KMS-11 (cell line): ENCODE data around the gene TMEM51.

ENCODE experiments used
- H2AFZ ChIP-seq: fragments of 200-600 bp; sonication (generic); 2 replicates; pipeline ENCODE4 v1.6.1; 2016; ENCODE audit warnings: antibody characterized with exemption, mixed run types, low read depth
- H3K27ac ChIP-seq: fragments of 200-600 bp; sonication (generic); 2 replicates; pipeline ENCODE4 v1.6.1; 2016; ENCODE audit warnings: mild to moderate bottlenecking, mixed run types
- H3K27me3 ChIP-seq: fragments of 200-600 bp; sonication (generic); 2 replicates; pipeline ENCODE4 v1.6.1; 2017; ENCODE audit warnings: mild to moderate bottlenecking, low read depth, mixed run types, moderate library complexity; ENCODE audit not compliant: insufficient read depth
- H3K36me3 ChIP-seq: fragments of 200-600 bp; sonication (generic); 2 replicates; pipeline ENCODE4 v1.6.1; 2017; ENCODE audit warnings: mild to moderate bottlenecking, mixed run types; ENCODE audit not compliant: insufficient read depth
- H3K4me1 ChIP-seq: fragments of 200-600 bp; sonication (generic); 2 replicates; pipeline ENCODE4 v1.6.1; 2016; ENCODE audit warnings: mild to moderate bottlenecking, low read depth, mixed run types; ENCODE audit not compliant: poor library complexity, severe bottlenecking
- H3K4me2 ChIP-seq: fragments of 200-600 bp; sonication (generic); 2 replicates; pipeline ENCODE4 v1.7.0; 2016; ENCODE audit warnings: mild to moderate bottlenecking, mixed run types
- H3K4me3 ChIP-seq: fragments of 200-600 bp; sonication (generic); IDR thresholded peaks from 2 replicates; pipeline ENCODE4 v1.6.1; 2017; ENCODE audit warnings: low read depth, low read length, mixed read lengths; ENCODE audit not compliant: insufficient read depth
- H3K79me2 ChIP-seq: fragments of 200-600 bp; sonication (generic); 2 replicates; pipeline ENCODE4 v1.6.1; 2016; ENCODE audit warnings: low read depth, mixed run types; ENCODE audit not compliant: insufficient read depth
- H3K9ac ChIP-seq: fragments of 200-600 bp; sonication (generic); 2 replicates; pipeline ENCODE4 v1.6.1; 2016; ENCODE audit warnings: mild to moderate bottlenecking, mixed run types
- H4K20me1 ChIP-seq: fragments of 200-600 bp; sonication (generic); 2 replicates; pipeline ENCODE4 v1.6.1; 2016; ENCODE audit warnings: mild to moderate bottlenecking, mixed run types; ENCODE audit not compliant: insufficient read depth
- TF ChIP-seq, protein P1 (sequence below): fragments of 200-600 bp; sonication (generic); conservative IDR thresholded peaks from 2 replicates; pipeline ENCODE4 v1.6.1; 2017; ENCODE audit warnings: low read depth, mild to moderate bottlenecking, antibody characterized with exemption, low read length, moderate library complexity, mixed read lengths

TMEM51 gene

GRCh38 chr1:15123270-15123669 is 30.3 kb upstream of the TMEM51 start:
- Histone ChIP-seq H3K79me2 (no peaks in the 10 kb centered on the region), H3K27me3 (peaks cover 12% of the 10 kb centered on the region; the same call in 1 of the 2 replicates), H3K9ac (no peak overlapping the region), H3K4me2 (no peak overlapping the region), H4K20me1 (no peaks in the 10 kb centered on the region), H2AFZ (no peak overlapping the region), H3K27ac (no peak overlapping the region), H3K4me1 (no peaks in the 10 kb centered on the region), H3K4me3 (no peak overlapping the region), H3K36me3 (no peaks in the 10 kb centered on the region)
- TF ChIP-seq, protein P1, sequence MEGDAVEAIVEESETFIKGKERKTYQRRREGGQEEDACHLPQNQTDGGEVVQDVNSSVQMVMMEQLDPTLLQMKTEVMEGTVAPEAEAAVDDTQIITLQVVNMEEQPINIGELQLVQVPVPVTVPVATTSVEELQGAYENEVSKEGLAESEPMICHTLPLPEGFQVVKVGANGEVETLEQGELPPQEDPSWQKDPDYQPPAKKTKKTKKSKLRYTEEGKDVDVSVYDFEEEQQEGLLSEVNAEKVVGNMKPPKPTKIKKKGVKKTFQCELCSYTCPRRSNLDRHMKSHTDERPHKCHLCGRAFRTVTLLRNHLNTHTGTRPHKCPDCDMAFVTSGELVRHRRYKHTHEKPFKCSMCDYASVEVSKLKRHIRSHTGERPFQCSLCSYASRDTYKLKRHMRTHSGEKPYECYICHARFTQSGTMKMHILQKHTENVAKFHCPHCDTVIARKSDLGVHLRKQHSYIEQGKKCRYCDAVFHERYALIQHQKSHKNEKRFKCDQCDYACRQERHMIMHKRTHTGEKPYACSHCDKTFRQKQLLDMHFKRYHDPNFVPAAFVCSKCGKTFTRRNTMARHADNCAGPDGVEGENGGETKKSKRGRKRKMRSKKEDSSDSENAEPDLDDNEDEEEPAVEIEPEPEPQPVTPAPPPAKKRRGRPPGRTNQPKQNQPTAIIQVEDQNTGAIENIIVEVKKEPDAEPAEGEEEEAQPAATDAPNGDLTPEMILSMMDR = no peak

GRCh38 chr1:15123925-15124324 is 29.6 kb upstream of the TMEM51 start:
- Histone ChIP-seq H3K4me2 (no peak overlapping the region), H4K20me1 (no peaks in the 10 kb centered on the region), H2AFZ (no peak overlapping the region), H3K9ac (no peak overlapping the region), H3K36me3 (no peaks in the 10 kb centered on the region), H3K79me2 (no peaks in the 10 kb centered on the region), H3K27ac (no peak overlapping the region), H3K4me3 (no peak overlapping the region), H3K4me1 (no peaks in the 10 kb centered on the region), H3K27me3 (peaks cover 12% of the 10 kb centered on the region; the same call in 1 of the 2 replicates)
- TF ChIP-seq, protein P1 = no peak

- no peaks in the 10 kb centered on the region for H3K36me3 ChIP-seq
- TF ChIP-seq, protein P1 = no peak
- no peak overlapping the region for H2AFZ ChIP-seq
- no peak overlapping the region for H3K4me2 ChIP-seq
- no peak overlapping the region for H3K4me3 ChIP-seq
- no peak overlapping the region for H3K9ac ChIP-seq
- no peak overlapping the region for H3K27ac ChIP-seq
- H3K4me1 ChIP-seq = no peaks in the 10 kb centered on the region
- H3K79me2 ChIP-seq = no peaks in the 10 kb centered on the region
- no peaks in the 10 kb centered on the region for H4K20me1 ChIP-seq
- H3K27me3 ChIP-seq = peaks cover 12% of the 10 kb centered on the region; the same call in 1 of the 2 replicates
These were observed 29.0 kb upstream of the TMEM51 start for GRCh38 chr1:15124362-15125100.

GRCh38 chr1:15125101-15125745 is 28.3 kb upstream of the TMEM51 start:
- H3K4me3 ChIP-seq = no peak overlapping the region
- no peaks in the 10 kb centered on the region for H4K20me1 ChIP-seq
- TF ChIP-seq, protein P1 = no peak
- H3K4me2 ChIP-seq = no peak overlapping the region
- peaks cover 12% of the 10 kb centered on the region; the same call in 1 of the 2 replicates for H3K27me3 ChIP-seq
- no peak overlapping the region for H3K9ac ChIP-seq
- H3K27ac ChIP-seq = no peak overlapping the region
- no peaks in the 10 kb centered on the region for H3K4me1 ChIP-seq
- H3K79me2 ChIP-seq = no peaks in the 10 kb centered on the region
- H2AFZ ChIP-seq = no peak overlapping the region
- H3K36me3 ChIP-seq = no peaks in the 10 kb centered on the region
